ENCODE data around the gene DGKG.

DGKG gene

GRCh38 chr3:186317478-186317877 is 44.6 kb downstream of the DGKG start:
- no peak for DNase-seq

- DNase-seq: no peak
These were observed 45.3 kb downstream of the DGKG start for GRCh38 chr3:186316666-186317260.

- DNase-seq: no peak
These were observed 46.3 kb downstream of the DGKG start for GRCh38 chr3:186315581-186316354.

- DNase-seq: no peak
These were observed 47.1 kb downstream of the DGKG start for GRCh38 chr3:186314896-186315295.

- no peak for DNase-seq
These were observed 50.6 kb downstream of the DGKG start for GRCh38 chr3:186311441-186311840.

GRCh38 chr3:186308549-186308948 is 53.5 kb downstream of the DGKG start:
- no peak for DNase-seq

GRCh38 chr3:186307594-186308221 is 54.3 kb downstream of the DGKG start:
- no peak for DNase-seq

- no peak for DNase-seq
These were observed 56.7 kb downstream of the DGKG start for GRCh38 chr3:186305286-186305685.

GRCh38 chr3:186303965-186304364 is 58.1 kb downstream of the DGKG start:
- no peak for DNase-seq

- DNase-seq: no peak
These were observed 62.7 kb downstream of the DGKG start for GRCh38 chr3:186299327-186299726.

- DNase-seq: no peak
These were observed 63.2 kb downstream of the DGKG start for GRCh38 chr3:186298876-186299275.

- no peak for DNase-seq
These were observed 71.2 kb downstream of the DGKG start for GRCh38 chr3:186290796-186291195.

GRCh38 chr3:186287711-186288110 is 74.3 kb downstream of the DGKG start:
- no peak for DNase-seq

- DNase-seq: no peak
These were observed 75.9 kb downstream of the DGKG start for GRCh38 chr3:186286114-186286513.

- no peak for DNase-seq
These were observed 77.4 kb downstream of the DGKG start for GRCh38 chr3:186284661-186285060.

- no peak for DNase-seq
These were observed 77.7 kb downstream of the DGKG start for GRCh38 chr3:186284349-186284652.

- no peak for DNase-seq
These were observed 78.2 kb downstream of the DGKG start for GRCh38 chr3:186283651-186284348.

GRCh38 chr3:186283096-186283495 is 78.9 kb downstream of the DGKG start:
- no peak for DNase-seq

GRCh38 chr3:186281176-186281575 is 80.9 kb downstream of the DGKG start:
- no peak for DNase-seq

GRCh38 chr3:186280737-186281136 is 81.3 kb downstream of the DGKG start:
- DNase-seq: no peak

- no peak for DNase-seq
These were observed 84.6 kb downstream of the DGKG start for GRCh38 chr3:186277268-186277909.

GRCh38 chr3:186275436-186275835 is 86.6 kb downstream of the DGKG start:
- DNase-seq: no peak

- no peak for DNase-seq
These were observed 88.4 kb downstream of the DGKG start for GRCh38 chr3:186273586-186273985.
